Mucosa of gallbladder (tissue), 1 donor: ENCODE results near the gene MPZL2. TPM values are rescaled to one million over a fixed set of nuclear protein-coding genes. Genes with fewer than 3 reads are reported as not detected.

Experiments used
- DNase-seq: peaks from one replicate; pipeline ENCODE4 v3.0.0-alpha.2; 2020; ENCODE audit warnings: low spot score
- total RNA-seq: library from RNA; stranded (reverse); gene quantifications from one replicate; pipeline ENCODE4 v1.2.1, GENCODE V29; 2021
- donor health status: DM: no; HTN: no; CAD: no.

The MPZL2 gene
- total RNA-seq, 1 donor from 2014 or later = 72.5 TPM

DNA sequence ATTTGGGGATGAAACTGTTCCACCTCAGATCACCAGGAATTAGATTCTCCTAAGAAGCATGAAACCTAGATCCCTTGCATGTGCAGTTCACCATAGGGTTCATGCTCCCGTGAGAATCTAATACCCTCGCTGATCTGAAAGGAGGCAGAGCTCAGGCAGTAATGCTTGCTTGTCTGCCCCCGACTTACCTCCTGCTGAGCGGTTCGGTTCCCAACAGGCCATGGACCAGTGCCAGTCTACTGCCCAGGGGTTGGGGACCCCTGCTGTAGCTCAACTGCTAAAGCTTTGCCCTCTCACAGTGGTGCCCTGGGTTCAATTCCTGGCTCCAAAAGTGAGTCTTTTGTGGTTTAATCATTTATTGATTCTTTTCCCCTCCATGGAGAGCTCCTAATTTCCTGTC is 42.7 kb downstream of the MPZL2 start:
- no peak for DNase-seq

- DNase-seq = no peak
Measured at GRCh38 chr11:118219732-118220131, 44.4 kb downstream of the MPZL2 start.

GRCh38 chr11:118219244-118219643 is 44.9 kb downstream of the MPZL2 start:
- DNase-seq = no peak

- no peak for DNase-seq
Measured at GRCh38 chr11:118217575-118217974, 46.5 kb downstream of the MPZL2 start.

- no peak for DNase-seq
Measured at GRCh38 chr11:118216621-118217481, 47.2 kb downstream of the MPZL2 start.

DNA sequence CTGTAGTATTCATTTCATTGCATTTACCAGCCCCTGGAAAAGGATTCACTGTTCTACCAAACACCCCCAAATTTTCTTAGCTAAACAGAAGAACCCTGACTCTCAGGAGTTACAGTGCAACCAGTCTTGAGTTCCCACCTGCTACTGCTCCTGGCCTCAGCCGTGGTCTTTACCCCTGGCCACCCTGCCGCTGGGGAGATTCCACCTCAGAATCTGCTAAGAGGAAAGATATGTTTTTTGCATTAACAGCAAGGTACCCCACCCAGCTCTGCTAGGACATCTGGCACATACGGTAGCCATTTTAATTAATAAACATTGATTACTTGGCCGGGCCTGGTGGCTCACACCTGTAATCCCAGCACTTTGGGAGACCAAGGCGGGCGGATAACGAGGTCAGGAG is 48.3 kb downstream of the MPZL2 start:
- DNase-seq = no peak

GRCh38 chr11:118215262-118215661 is 48.8 kb downstream of the MPZL2 start:
- DNase-seq = no peak

DNA sequence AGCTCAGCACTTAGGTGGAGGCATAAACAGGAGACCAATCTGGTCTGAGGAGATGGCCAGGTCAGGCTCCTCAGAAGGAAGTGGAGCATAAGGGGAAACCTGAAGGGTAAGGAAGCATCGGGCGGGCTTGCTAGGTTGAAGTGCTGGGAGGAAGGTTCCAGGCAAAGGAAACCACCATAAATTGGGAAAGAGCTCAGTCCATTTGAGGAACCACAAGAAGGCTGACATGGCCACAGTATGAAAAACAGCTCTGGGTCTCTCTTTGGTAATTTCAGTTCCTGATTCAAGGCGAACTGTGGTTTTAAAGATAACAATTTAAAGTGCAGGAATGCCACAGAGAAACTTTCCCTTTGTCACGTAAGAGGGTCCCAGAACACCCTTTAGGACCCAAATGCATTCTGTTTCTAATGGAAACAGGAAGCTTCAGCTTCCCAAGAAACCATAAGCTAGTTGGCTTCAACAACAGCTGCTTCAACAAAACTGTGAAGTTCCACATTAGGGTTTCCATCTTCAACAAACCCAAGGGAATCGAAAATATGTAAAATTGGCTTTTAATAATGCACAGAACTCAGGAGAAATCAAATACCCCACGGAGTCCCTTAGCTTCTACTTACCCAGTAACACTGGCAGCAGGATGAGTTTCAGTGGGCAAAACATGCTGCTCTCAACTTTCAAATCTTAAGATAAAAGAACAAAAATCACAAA is 49.7 kb downstream of the MPZL2 start:
- DNase-seq = no peak

DNA sequence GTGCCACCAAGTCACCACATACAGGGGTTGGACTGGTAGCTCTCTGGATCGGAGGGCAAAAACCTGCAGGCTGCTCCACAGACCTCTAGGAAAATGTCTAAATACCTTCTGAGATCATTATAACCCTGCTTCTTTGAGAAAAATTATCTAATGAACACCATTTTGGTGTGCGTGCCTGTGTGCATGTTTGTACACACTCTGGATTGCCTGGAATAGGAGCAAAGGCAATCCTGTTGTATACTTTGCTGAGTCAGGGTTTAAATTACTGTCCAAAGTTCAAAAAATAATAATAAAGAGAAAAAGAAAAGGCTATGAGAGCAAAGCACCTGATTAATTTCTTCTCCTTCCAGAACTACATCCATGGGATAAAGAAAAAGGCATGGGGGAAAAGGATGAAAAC is 50.3 kb downstream of the MPZL2 start:
- no peak for DNase-seq

DNA sequence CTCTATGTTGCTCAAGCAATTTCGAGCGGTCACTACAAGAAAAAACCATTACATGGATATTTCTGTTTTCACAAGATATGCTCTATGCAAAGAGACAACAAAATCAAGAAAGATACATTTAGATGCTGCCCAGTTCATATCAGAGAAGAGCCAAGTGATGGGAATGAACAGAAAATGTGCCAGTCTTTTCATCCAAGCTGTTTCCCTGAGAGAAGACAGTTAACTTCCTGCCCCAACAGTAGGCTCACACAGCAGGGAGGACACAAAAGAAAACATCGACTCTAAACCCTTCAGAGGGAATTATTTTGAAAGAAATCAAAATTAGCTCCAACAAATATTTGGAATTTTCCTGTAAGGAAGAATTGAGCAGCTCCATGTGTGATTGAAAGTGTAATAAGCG is 50.9 kb downstream of the MPZL2 start:
- DNase-seq = no peak

DNA sequence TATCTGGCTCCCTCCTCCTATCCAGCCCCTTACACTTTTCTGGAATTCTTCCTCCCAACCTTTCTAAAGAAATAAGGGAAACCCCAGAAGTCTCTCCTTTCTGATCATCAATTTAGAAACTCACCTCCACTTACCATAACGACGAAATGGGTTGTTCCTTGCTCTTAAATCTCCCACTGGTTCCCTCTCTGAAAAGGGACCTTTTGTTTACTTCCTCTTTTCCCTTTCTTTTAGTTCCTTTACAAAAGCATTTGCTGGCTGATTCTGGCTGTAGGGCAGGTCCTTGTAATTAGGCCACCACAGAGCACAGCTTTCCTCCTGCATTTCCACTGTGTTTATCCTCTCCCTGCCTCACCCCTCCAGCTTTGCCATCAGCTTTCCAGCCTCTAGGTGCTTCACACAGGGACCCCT is 51.3 kb downstream of the MPZL2 start:
- no peak for DNase-seq

- no peak for DNase-seq
Measured at GRCh38 chr11:118212131-118212725, 51.9 kb downstream of the MPZL2 start.

DNA sequence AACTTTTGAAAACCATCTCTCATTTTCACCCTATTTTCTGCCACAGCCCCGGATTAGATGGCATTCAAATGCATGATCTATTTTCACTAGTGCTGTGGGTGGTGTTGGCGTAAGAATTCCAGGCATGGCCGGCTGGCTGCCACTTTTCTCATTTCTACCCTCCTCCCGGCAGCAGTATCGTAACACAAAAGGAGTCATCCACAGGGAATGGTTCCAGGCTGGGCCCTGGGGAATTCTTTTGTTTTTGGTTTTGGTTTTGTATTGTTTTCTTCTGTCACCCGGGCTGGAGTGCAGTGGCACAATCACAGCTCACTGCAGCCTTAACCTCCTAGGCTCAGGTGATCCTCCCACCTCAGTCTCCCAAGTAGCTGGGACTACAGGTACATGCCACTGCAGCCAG is 53.1 kb downstream of the MPZL2 start:
- no peak for DNase-seq

- DNase-seq = no peak
Measured at GRCh38 chr11:118210323-118210722, 53.8 kb downstream of the MPZL2 start.

DNA sequence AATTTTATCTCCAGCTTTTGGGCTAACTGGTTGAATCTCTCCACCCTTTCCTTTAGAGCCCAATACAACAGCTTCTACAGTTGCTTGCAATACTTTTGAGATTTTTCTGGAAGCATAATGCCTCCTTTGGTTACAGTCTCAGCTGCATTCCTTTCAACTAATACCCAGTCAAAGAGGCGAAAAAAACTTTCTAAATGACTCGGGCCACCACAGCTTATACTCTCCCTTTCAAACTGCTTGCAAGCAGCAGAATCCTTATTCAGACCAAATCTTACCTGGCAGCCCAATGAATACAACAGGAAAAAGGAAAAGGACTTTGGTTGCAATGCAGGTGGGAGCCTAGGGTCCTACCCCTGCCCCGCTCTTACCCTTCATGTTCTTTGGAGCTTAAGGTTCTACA is 55.1 kb downstream of the MPZL2 start:
- no peak for DNase-seq

GRCh38 chr11:118207079-118207478 is 57.0 kb downstream of the MPZL2 start:
- DNase-seq = no peak

- no peak for DNase-seq
Measured at GRCh38 chr11:118206391-118207031, 57.6 kb downstream of the MPZL2 start.

DNA sequence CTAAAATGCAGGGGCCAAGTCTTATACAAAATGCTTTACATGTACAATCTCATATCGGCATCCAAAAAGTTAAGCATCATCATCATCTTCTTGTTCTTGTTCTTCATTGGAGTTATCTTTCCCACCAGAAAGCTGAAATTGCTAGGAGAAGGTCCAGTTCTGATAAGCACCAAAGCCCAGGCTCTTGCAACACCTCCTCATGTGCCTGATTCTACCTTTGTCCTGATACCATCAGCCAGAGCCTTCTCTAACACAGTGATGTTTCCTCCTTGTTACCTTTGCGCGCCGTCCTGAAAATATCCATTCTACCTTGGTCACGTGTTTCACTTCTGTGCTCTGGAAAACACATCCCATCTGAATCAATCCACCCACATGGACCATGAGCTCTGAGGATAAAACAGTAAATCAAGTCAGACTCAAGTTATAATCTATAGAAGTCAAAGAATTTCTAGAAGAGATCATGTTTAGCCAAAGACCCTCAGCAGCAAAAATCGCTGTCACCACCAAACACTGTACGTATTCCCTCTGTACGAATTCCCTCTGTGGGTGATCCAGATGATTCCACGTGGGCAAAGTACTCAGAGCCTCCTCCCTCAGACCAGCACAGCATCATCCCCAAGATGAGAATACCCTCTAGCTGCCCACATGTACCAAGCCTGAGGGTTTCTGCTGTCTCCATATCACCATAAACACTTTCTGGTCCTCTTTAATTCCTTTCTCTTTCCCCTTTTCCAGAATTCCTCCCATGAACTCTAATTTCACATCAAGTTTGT is 58.3 kb downstream of the MPZL2 start:
- DNase-seq = no peak
